Activated T-helper 1 cell treated with anti-CD3 and anti-CD28 coated beads, Interleukin-12 subunit alpha, Interleukin-12 subunit beta, Interleukin-2, Interleukin-4 antibody, amounts not matched to agents 30 ng/mL and 10 ng/mL and 1 ng/mL, durations not matched to agents 14 hours and 24 hours and 36 hours (primary cell): ENCODE data around the gene GALNT1. TPM values are rescaled to one million over a fixed set of nuclear protein-coding genes. Genes with fewer than 3 reads are reported as not detected.

Experiments
- DNase-seq: peaks from one replicate; pipeline ENCODE4 v3.0.0; 2021; ENCODE audit warnings: low spot score
- H3K27ac Mint-ChIP-seq: one replicate; pipeline ENCODE4 v1.8.0; 2021; ENCODE audit warnings: mild to moderate bottlenecking, mixed read lengths
- H3K27me3 Mint-ChIP-seq: one replicate; pipeline ENCODE4 v1.8.0; 2022; ENCODE audit warnings: mild to moderate bottlenecking, moderate library complexity, mixed read lengths; ENCODE audit not compliant: insufficient read depth
- H3K36me3 Mint-ChIP-seq: one replicate; pipeline ENCODE4 v1.8.0; 2021; ENCODE audit warnings: low read depth, mixed read lengths
- H3K4me1 Mint-ChIP-seq: one replicate; pipeline ENCODE4 v1.8.0; 2021; ENCODE audit warnings: low read depth, mixed read lengths
- H3K4me3 Mint-ChIP-seq: one replicate; pipeline ENCODE4 v1.8.0; 2021; ENCODE audit warnings: mild to moderate bottlenecking, moderate library complexity, mixed read lengths
- H3K9me3 Mint-ChIP-seq: one replicate; pipeline ENCODE4 v1.8.0; 2021; ENCODE audit warnings: mixed read lengths
- intact Hi-C: fragments of 100-400 bp; cut with micrococcal nuclease; formaldehyde crosslinking; loops from one replicate; pipeline ENCODE4 v1.15.1; 2024
- total RNA-seq: library from RNA; stranded (reverse); gene quantifications from 2 replicates; pipeline ENCODE4 v1.2.3, GENCODE V29; 2022

GALNT1 gene
- total RNA-seq, 1 donor from 2014 or later = 53.5 TPM

GRCh38 chr18:35624146-35624545 lies 42.6 kb downstream of the GALNT1 start:
- no peak for DNase-seq
- no peaks in the 10 kb centered on the region for H3K27me3 Mint-ChIP-seq
- peaks cover 3% of the 10 kb centered on the region for H3K9me3 Mint-ChIP-seq
- intact Hi-C loops = loop anchor here (1.0 to 5.0 kb wide), 3 partner anchors 8 to 282 kb away; partner anchors contain the start of genes INO80C and ZNF24
- peak overlapping the region; percentile 23 for H3K4me3 Mint-ChIP-seq
- H3K36me3 Mint-ChIP-seq = peaks cover 11% of the 10 kb centered on the region
- H3K4me1 Mint-ChIP-seq = peaks cover 39% of the 10 kb centered on the region
- H3K27ac Mint-ChIP-seq = peak overlapping the region; percentile 67

- H3K27ac Mint-ChIP-seq = no peak overlapping the region
- H3K4me3 Mint-ChIP-seq = no peak overlapping the region
- no peaks in the 10 kb centered on the region for H3K27me3 Mint-ChIP-seq
- H3K36me3 Mint-ChIP-seq = peaks cover 11% of the 10 kb centered on the region
- peaks cover 5% of the 10 kb centered on the region for H3K9me3 Mint-ChIP-seq
- no peak for DNase-seq
- H3K4me1 Mint-ChIP-seq = peaks cover 35% of the 10 kb centered on the region
- intact Hi-C loops = loop anchor here (2.0 kb wide), 1 partner anchor 128 kb away; the partner anchor contains the start of gene INO80C
Measured at GRCh38 chr18:35625232-35625631, 43.7 kb downstream of the GALNT1 start.

- Mint-ChIP-seq H3K4me1 (no peaks in the 10 kb centered on the region), H3K27me3 (no peaks in the 10 kb centered on the region), H3K27ac (no peak overlapping the region), H3K9me3 (peaks cover 9% of the 10 kb centered on the region), H3K4me3 (no peak overlapping the region), H3K36me3 (peaks cover 7% of the 10 kb centered on the region)
- DNase-seq = no peak
- intact Hi-C loops = no loop called here
Measured at GRCh38 chr18:35633761-35634160, 52.2 kb downstream of the GALNT1 start.

GRCh38 chr18:35634323-35634722 lies 52.8 kb downstream of the GALNT1 start:
- intact Hi-C loops = no loop called here
- peaks cover 7% of the 10 kb centered on the region for H3K36me3 Mint-ChIP-seq
- H3K4me3 Mint-ChIP-seq = no peak overlapping the region

GRCh38 chr18:35635170-35635569 lies 53.6 kb downstream of the GALNT1 start:
- Mint-ChIP-seq H3K27me3 (no peaks in the 10 kb centered on the region), H3K9me3 (peaks cover 7% of the 10 kb centered on the region), H3K27ac (no peak overlapping the region), H3K4me1 (no peaks in the 10 kb centered on the region), H3K4me3 (no peak overlapping the region), H3K36me3 (peaks cover 7% of the 10 kb centered on the region)
- no peak for DNase-seq
- intact Hi-C loops = no loop called here

More at GRCh38 chr18:35634323-35634722, 52.8 kb downstream of the GALNT1 start:
- Mint-ChIP-seq H3K27me3 (no peaks in the 10 kb centered on the region), H3K9me3 (peaks cover 9% of the 10 kb centered on the region), H3K4me1 (no peaks in the 10 kb centered on the region), H3K27ac (no peak overlapping the region)
- DNase-seq = no peak

GRCh38 chr18:35637227-35637626 lies 55.7 kb downstream of the GALNT1 start:
- peaks cover 4% of the 10 kb centered on the region for H3K9me3 Mint-ChIP-seq
- no peaks in the 10 kb centered on the region for H3K27me3 Mint-ChIP-seq
- no peak for DNase-seq
- H3K36me3 Mint-ChIP-seq = peaks cover 7% of the 10 kb centered on the region
- H3K27ac Mint-ChIP-seq = no peak overlapping the region
- no peaks in the 10 kb centered on the region for H3K4me1 Mint-ChIP-seq
- intact Hi-C loops = no loop called here
- no peak overlapping the region for H3K4me3 Mint-ChIP-seq

- peaks cover 7% of the 10 kb centered on the region for H3K36me3 Mint-ChIP-seq
- no peaks in the 10 kb centered on the region for H3K27me3 Mint-ChIP-seq
- no peak for DNase-seq
- no peak overlapping the region for H3K27ac Mint-ChIP-seq
- H3K4me3 Mint-ChIP-seq = no peak overlapping the region
- H3K9me3 Mint-ChIP-seq = peaks cover 4% of the 10 kb centered on the region
- intact Hi-C loops = no loop called here
- H3K4me1 Mint-ChIP-seq = no peaks in the 10 kb centered on the region
Measured at GRCh38 chr18:35639296-35639695, 57.8 kb downstream of the GALNT1 start.

- intact Hi-C loops = no loop called here
- H3K4me1 Mint-ChIP-seq = no peaks in the 10 kb centered on the region
- peaks cover 4% of the 10 kb centered on the region for H3K36me3 Mint-ChIP-seq
- H3K9me3 Mint-ChIP-seq = peaks cover 4% of the 10 kb centered on the region
- no peak for DNase-seq
- H3K4me3 Mint-ChIP-seq = no peak overlapping the region
- H3K27me3 Mint-ChIP-seq = no peaks in the 10 kb centered on the region
- no peak overlapping the region for H3K27ac Mint-ChIP-seq
Measured at GRCh38 chr18:35641467-35641866, 59.9 kb downstream of the GALNT1 start.

- intact Hi-C loops = no loop called here
- H3K9me3 Mint-ChIP-seq = peaks cover 2% of the 10 kb centered on the region
- no peak overlapping the region for H3K4me3 Mint-ChIP-seq
- no peaks in the 10 kb centered on the region for H3K27me3 Mint-ChIP-seq
- no peaks in the 10 kb centered on the region for H3K4me1 Mint-ChIP-seq
- H3K36me3 Mint-ChIP-seq = peaks cover 3% of the 10 kb centered on the region
- no peak overlapping the region for H3K27ac Mint-ChIP-seq
- DNase-seq = no peak
Measured at GRCh38 chr18:35641916-35642315, 60.4 kb downstream of the GALNT1 start.

GRCh38 chr18:35642802-35643201 lies 61.3 kb downstream of the GALNT1 start:
- Mint-ChIP-seq H3K27ac (no peak overlapping the region), H3K36me3 (peaks cover 2% of the 10 kb centered on the region), H3K27me3 (no peaks in the 10 kb centered on the region), H3K9me3 (no peaks in the 10 kb centered on the region), H3K4me3 (no peak overlapping the region), H3K4me1 (no peaks in the 10 kb centered on the region)
- intact Hi-C loops = no loop called here
- no peak for DNase-seq

- no peaks in the 10 kb centered on the region for H3K36me3 Mint-ChIP-seq
- intact Hi-C loops = no loop called here
- H3K4me1 Mint-ChIP-seq = no peaks in the 10 kb centered on the region
- H3K27ac Mint-ChIP-seq = no peak overlapping the region
- no peak for DNase-seq
- no peaks in the 10 kb centered on the region for H3K9me3 Mint-ChIP-seq
- no peak overlapping the region for H3K4me3 Mint-ChIP-seq
- H3K27me3 Mint-ChIP-seq = no peaks in the 10 kb centered on the region
Measured at GRCh38 chr18:35646449-35646848, 64.9 kb downstream of the GALNT1 start.

GRCh38 chr18:35653392-35654135 lies 72.0 kb downstream of the GALNT1 start:
- intact Hi-C loops = no loop called here
- Mint-ChIP-seq H3K4me1 (no peaks in the 10 kb centered on the region), H3K9me3 (no peaks in the 10 kb centered on the region), H3K4me3 (no peak overlapping the region), H3K27ac (no peak overlapping the region), H3K36me3 (no peaks in the 10 kb centered on the region), H3K27me3 (no peaks in the 10 kb centered on the region)
- no peak for DNase-seq

- intact Hi-C loops = no loop called here
- DNase-seq = no peak
- no peak overlapping the region for H3K27ac Mint-ChIP-seq
- no peaks in the 10 kb centered on the region for H3K27me3 Mint-ChIP-seq
- H3K9me3 Mint-ChIP-seq = no peaks in the 10 kb centered on the region
- H3K36me3 Mint-ChIP-seq = peaks cover 4% of the 10 kb centered on the region
- H3K4me1 Mint-ChIP-seq = no peaks in the 10 kb centered on the region
- no peak overlapping the region for H3K4me3 Mint-ChIP-seq
Measured at GRCh38 chr18:35658112-35658511, 76.6 kb downstream of the GALNT1 start.
